Neural cell (in vitro differentiated cells): Measurements from ENCODE around the gene RCHY1.

Source experiments
- EZH2 ChIP-seq: fragments of 200-600, 300-800 bp; shearing (Covaris generic), sonication (generic); IDR thresholded peaks from 2 replicates; pipeline ENCODE4 v1.6.1; 2014; ENCODE audit warnings: antibody characterized with exemption, low read length, borderline replicate concordance, mild to moderate bottlenecking; ENCODE audit not compliant: insufficient read depth, poor library complexity, severe bottlenecking
- MXI1 ChIP-seq: fragments of 450-650 bp; conservative IDR thresholded peaks from 2 replicates; pipeline ENCODE4 v1.6.1; 2014; ENCODE audit warnings: antibody characterized with exemption, mild to moderate bottlenecking; ENCODE audit not compliant: poor library complexity, severe bottlenecking
- POLR2AphosphoS5 ChIP-seq: IDR thresholded peaks from 2 replicates; pipeline ENCODE4 v1.6.1; 2012
- TAF1 ChIP-seq: IDR thresholded peaks from 2 replicates; pipeline ENCODE4 v1.6.1; 2012; ENCODE audit warnings: low read depth
- TF ChIP-seq, protein P1 (sequence below): fragments of 450-650 bp; IDR thresholded peaks from 2 replicates; pipeline ENCODE4 v1.5.1; 2014; ENCODE audit warnings: antibody characterized with exemption, mild to moderate bottlenecking, moderate library complexity; ENCODE audit not compliant: poor library complexity, severe bottlenecking
- TF ChIP-seq, protein P2 (sequence below): IDR thresholded peaks from 2 replicates; pipeline ENCODE4 v1.6.1; 2012; ENCODE audit warnings: borderline replicate concordance

DNA sequence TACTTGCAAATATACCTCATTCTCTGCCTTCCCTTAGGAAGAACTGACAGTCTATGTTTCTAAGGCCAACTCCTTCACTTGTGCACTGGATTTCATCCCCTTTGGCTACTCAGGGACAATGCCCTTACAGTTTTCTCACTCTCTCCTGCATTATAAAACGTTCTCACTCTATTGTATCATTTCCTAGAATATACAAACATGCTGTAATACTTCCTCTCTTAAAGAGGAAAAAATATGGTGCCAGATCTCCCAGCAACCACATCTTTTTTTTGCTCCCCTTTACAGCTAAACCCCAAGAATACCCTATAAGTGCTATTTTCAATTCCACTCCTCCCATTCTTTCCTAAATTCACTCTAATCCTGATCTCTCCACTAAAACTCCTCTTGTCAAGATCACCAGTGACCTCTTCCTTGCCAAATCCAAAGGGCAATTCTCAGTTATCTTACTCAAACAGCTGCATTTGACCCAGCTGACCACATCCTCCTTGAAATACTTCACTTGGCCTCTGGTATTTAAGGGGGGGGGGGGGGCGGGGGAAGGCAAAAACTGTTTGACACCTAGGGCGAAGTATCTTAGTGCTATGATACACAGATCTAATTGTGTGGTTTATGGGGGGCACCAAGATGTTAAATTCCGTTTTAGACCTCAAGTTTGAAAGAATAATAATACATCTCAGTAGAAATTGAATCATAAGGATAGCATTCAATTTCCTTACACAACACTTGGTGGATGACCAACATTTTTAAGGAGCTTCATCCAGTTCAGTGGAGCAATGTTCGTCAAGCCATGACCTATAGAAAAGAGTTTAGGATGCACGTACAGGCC, 1.6 kb downstream of the RCHY1 start:
- TF ChIP-seq POLR2AphosphoS5 (no peak), TAF1 (no peak), EZH2 (no peak), MXI1 (no peak)
- TF ChIP-seq, protein P1, sequence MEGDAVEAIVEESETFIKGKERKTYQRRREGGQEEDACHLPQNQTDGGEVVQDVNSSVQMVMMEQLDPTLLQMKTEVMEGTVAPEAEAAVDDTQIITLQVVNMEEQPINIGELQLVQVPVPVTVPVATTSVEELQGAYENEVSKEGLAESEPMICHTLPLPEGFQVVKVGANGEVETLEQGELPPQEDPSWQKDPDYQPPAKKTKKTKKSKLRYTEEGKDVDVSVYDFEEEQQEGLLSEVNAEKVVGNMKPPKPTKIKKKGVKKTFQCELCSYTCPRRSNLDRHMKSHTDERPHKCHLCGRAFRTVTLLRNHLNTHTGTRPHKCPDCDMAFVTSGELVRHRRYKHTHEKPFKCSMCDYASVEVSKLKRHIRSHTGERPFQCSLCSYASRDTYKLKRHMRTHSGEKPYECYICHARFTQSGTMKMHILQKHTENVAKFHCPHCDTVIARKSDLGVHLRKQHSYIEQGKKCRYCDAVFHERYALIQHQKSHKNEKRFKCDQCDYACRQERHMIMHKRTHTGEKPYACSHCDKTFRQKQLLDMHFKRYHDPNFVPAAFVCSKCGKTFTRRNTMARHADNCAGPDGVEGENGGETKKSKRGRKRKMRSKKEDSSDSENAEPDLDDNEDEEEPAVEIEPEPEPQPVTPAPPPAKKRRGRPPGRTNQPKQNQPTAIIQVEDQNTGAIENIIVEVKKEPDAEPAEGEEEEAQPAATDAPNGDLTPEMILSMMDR = no peak
- TF ChIP-seq, protein P2, sequence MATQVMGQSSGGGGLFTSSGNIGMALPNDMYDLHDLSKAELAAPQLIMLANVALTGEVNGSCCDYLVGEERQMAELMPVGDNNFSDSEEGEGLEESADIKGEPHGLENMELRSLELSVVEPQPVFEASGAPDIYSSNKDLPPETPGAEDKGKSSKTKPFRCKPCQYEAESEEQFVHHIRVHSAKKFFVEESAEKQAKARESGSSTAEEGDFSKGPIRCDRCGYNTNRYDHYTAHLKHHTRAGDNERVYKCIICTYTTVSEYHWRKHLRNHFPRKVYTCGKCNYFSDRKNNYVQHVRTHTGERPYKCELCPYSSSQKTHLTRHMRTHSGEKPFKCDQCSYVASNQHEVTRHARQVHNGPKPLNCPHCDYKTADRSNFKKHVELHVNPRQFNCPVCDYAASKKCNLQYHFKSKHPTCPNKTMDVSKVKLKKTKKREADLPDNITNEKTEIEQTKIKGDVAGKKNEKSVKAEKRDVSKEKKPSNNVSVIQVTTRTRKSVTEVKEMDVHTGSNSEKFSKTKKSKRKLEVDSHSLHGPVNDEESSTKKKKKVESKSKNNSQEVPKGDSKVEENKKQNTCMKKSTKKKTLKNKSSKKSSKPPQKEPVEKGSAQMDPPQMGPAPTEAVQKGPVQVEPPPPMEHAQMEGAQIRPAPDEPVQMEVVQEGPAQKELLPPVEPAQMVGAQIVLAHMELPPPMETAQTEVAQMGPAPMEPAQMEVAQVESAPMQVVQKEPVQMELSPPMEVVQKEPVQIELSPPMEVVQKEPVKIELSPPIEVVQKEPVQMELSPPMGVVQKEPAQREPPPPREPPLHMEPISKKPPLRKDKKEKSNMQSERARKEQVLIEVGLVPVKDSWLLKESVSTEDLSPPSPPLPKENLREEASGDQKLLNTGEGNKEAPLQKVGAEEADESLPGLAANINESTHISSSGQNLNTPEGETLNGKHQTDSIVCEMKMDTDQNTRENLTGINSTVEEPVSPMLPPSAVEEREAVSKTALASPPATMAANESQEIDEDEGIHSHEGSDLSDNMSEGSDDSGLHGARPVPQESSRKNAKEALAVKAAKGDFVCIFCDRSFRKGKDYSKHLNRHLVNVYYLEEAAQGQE = no peak
